HEK293 (cell line): Measurements from ENCODE around the gene GGN.

Experiments
- EGR2 ChIP-seq: fragments of 450-650 bp; formaldehyde crosslinking; IDR thresholded peaks from 2 replicates; pipeline ENCODE4 v1.5.1; 2016; ENCODE audit warnings: low read depth, missing biosample characterization, missing genetic modification characterization
- GLI2 ChIP-seq: fragments of 450-650 bp; formaldehyde crosslinking; IDR thresholded peaks from 2 replicates; pipeline ENCODE4; 2017; ENCODE audit warnings: missing biosample characterization, missing genetic modification characterization, low read depth, borderline replicate concordance
- HOXC10 ChIP-seq: sonication (generic); formaldehyde crosslinking; IDR thresholded peaks from 2 replicates; pipeline ENCODE4 v1.8.1; 2023; ENCODE audit warnings: mild to moderate bottlenecking, missing genetic modification reagents
- IKZF3 ChIP-seq: fragments of 450-650 bp; IDR thresholded peaks from 2 replicates; pipeline ENCODE4 v1.5.0; 2018; ENCODE audit warnings: missing biosample characterization, mild to moderate bottlenecking, missing genetic modification characterization, moderate library complexity
- KLF7 ChIP-seq: fragments of 450-650 bp; formaldehyde crosslinking; IDR thresholded peaks from 2 replicates; pipeline ENCODE4 v1.5.1; 2016; ENCODE audit warnings: missing biosample characterization, missing genetic modification characterization, borderline replicate concordance
- MEIS1 ChIP-seq: sonication (generic); formaldehyde crosslinking; IDR thresholded peaks from 2 replicates; pipeline ENCODE4 v1.8.1; 2022; ENCODE audit warnings: missing genetic modification reagents, mild to moderate bottlenecking, borderline replicate concordance
- OSR2 ChIP-seq: fragments of 450-650 bp; formaldehyde crosslinking; IDR thresholded peaks from 2 replicates; pipeline ENCODE4 v1.5.1; 2016; ENCODE audit warnings: missing biosample characterization, missing genetic modification characterization
- PBX3 ChIP-seq: sonication (generic); formaldehyde crosslinking; IDR thresholded peaks from 2 replicates; pipeline ENCODE4 v1.8.1; 2022; ENCODE audit warnings: mild to moderate bottlenecking, moderate library complexity, missing genetic modification reagents
- SCRT2 ChIP-seq: fragments of 450-650 bp; formaldehyde crosslinking; IDR thresholded peaks from 2 replicates; pipeline ENCODE4 v1.5.1; 2016; ENCODE audit warnings: missing biosample characterization, missing genetic modification characterization
- SP2 ChIP-seq: fragments of 450-650 bp; formaldehyde crosslinking; IDR thresholded peaks from 2 replicates; pipeline ENCODE4 v1.5.1; 2016; ENCODE audit warnings: missing biosample characterization, missing genetic modification characterization
- WT1 ChIP-seq: fragments of 450-650 bp; formaldehyde crosslinking; IDR thresholded peaks from 2 replicates; pipeline ENCODE4 v1.5.1; 2016; ENCODE audit warnings: missing biosample characterization, missing genetic modification characterization
- YY1 ChIP-seq: fragments of 450-650 bp; formaldehyde crosslinking; IDR thresholded peaks from 2 replicates; pipeline ENCODE4 v1.5.1; 2018; ENCODE audit warnings: missing biosample characterization, missing genetic modification characterization
- YY2 ChIP-seq: fragments of 450-650 bp; formaldehyde crosslinking; IDR thresholded peaks from 2 replicates; pipeline ENCODE4 v1.5.1; 2016; ENCODE audit warnings: missing biosample characterization, missing genetic modification characterization
- ZBTB7A ChIP-seq: fragments of 450-650 bp; formaldehyde crosslinking; IDR thresholded peaks from 2 replicates; pipeline ENCODE4 v1.5.1; 2016; ENCODE audit warnings: low read depth, missing biosample characterization, missing genetic modification characterization
- ZNF112 ChIP-seq: fragments of 450-650 bp; formaldehyde crosslinking; IDR thresholded peaks from 2 replicates; pipeline ENCODE4 v1.5.0; 2017; ENCODE audit warnings: missing biosample characterization, missing genetic modification characterization
- ZNF138 ChIP-seq: fragments of 450-650 bp; formaldehyde crosslinking; IDR thresholded peaks from 2 replicates; pipeline ENCODE4 v1.5.1; 2016; ENCODE audit warnings: missing biosample characterization, missing genetic modification characterization, borderline replicate concordance
- ZNF140 ChIP-seq: fragments of 450-650 bp; formaldehyde crosslinking; IDR thresholded peaks from 2 replicates; pipeline ENCODE4 v1.5.1; 2016; ENCODE audit warnings: missing biosample characterization, missing genetic modification characterization
- ZNF184 ChIP-seq: fragments of 450-650 bp; IDR thresholded peaks from 2 replicates; pipeline ENCODE4 v1.5.1; 2018; ENCODE audit warnings: missing biosample characterization, mild to moderate bottlenecking, missing genetic modification characterization
- ZNF19 ChIP-seq: fragments of 450-650 bp; formaldehyde crosslinking; IDR thresholded peaks from 2 replicates; pipeline ENCODE4; 2016; ENCODE audit warnings: missing biosample characterization, missing genetic modification characterization, low read depth
- ZNF221 ChIP-seq: fragments of 450-650 bp; formaldehyde crosslinking; IDR thresholded peaks from 2 replicates; pipeline ENCODE4 v1.5.1; 2017; ENCODE audit warnings: missing biosample characterization, missing genetic modification characterization, borderline replicate concordance
- ZNF248 ChIP-seq: fragments of 450-650 bp; formaldehyde crosslinking; IDR thresholded peaks from 2 replicates; pipeline ENCODE4 v1.5.1; 2017; ENCODE audit warnings: missing biosample characterization, missing genetic modification characterization
- ZNF350 ChIP-seq: fragments of 450-650 bp; formaldehyde crosslinking; IDR thresholded peaks from 2 replicates; pipeline ENCODE4 v1.5.0; 2017; ENCODE audit warnings: missing biosample characterization, mild to moderate bottlenecking, missing genetic modification characterization
- ZNF362 ChIP-seq: fragments of 450-650 bp; formaldehyde crosslinking; IDR thresholded peaks from 2 replicates; pipeline ENCODE4 v1.5.1; 2016; ENCODE audit warnings: missing biosample characterization, missing genetic modification characterization
- ZNF37A ChIP-seq: fragments of 450-650 bp; IDR thresholded peaks from 2 replicates; pipeline ENCODE4 v1.5.1; 2018; ENCODE audit warnings: missing biosample characterization, missing genetic modification characterization
- ZNF416 ChIP-seq: fragments of 450-650 bp; formaldehyde crosslinking; IDR thresholded peaks from 2 replicates; pipeline ENCODE4 v1.5.1; 2016; ENCODE audit warnings: missing biosample characterization, missing genetic modification characterization
- ZNF423 ChIP-seq: fragments of 450-650 bp; formaldehyde crosslinking; IDR thresholded peaks from 2 replicates; pipeline ENCODE4 v1.5.1; 2016; ENCODE audit warnings: missing biosample characterization, missing genetic modification characterization
- ZNF473 ChIP-seq: fragments of 450-650 bp; formaldehyde crosslinking; IDR thresholded peaks from 2 replicates; pipeline ENCODE4 v1.5.1; 2017; ENCODE audit warnings: missing biosample characterization, missing genetic modification characterization
- ZNF48 ChIP-seq: fragments of 450-650 bp; formaldehyde crosslinking; IDR thresholded peaks from 2 replicates; pipeline ENCODE4 v1.5.1; 2016; ENCODE audit warnings: missing biosample characterization, missing genetic modification characterization
- ZNF548 ChIP-seq: fragments of 450-650 bp; formaldehyde crosslinking; IDR thresholded peaks from 2 replicates; pipeline ENCODE4 v1.5.1; 2016; ENCODE audit warnings: missing biosample characterization, missing genetic modification characterization
- ZNF549 ChIP-seq: fragments of 450-650 bp; IDR thresholded peaks from 2 replicates; pipeline ENCODE4 v1.5.1; 2018; ENCODE audit warnings: missing biosample characterization, missing genetic modification characterization, mild to moderate bottlenecking, inconsistent platforms, moderate library complexity
- ZNF560 ChIP-seq: fragments of 450-650 bp; formaldehyde crosslinking; IDR thresholded peaks from 2 replicates; pipeline ENCODE4 v1.5.1; 2017; ENCODE audit warnings: missing biosample characterization, missing genetic modification characterization, borderline replicate concordance
- ZNF621 ChIP-seq: fragments of 450-650 bp; formaldehyde crosslinking; IDR thresholded peaks from 2 replicates; pipeline ENCODE4 v1.5.1; 2017; ENCODE audit warnings: missing biosample characterization, missing genetic modification characterization
- ZNF624 ChIP-seq: fragments of 450-650 bp; formaldehyde crosslinking; IDR thresholded peaks from 2 replicates; pipeline ENCODE4 v1.5.1; 2017; ENCODE audit warnings: missing biosample characterization, missing genetic modification characterization
- ZNF626 ChIP-seq: fragments of 450-650 bp; sonication (Bioruptor Pico); formaldehyde crosslinking; IDR thresholded peaks from 2 replicates; pipeline ENCODE4 v1.5.1; 2018; ENCODE audit warnings: missing biosample characterization, missing genetic modification characterization, inconsistent platforms
- ZNF677 ChIP-seq: fragments of 450-650 bp; IDR thresholded peaks from 2 replicates; pipeline ENCODE4 v1.5.0; 2018; ENCODE audit warnings: missing biosample characterization, mild to moderate bottlenecking, missing genetic modification characterization, moderate library complexity
- ZNF701 ChIP-seq: fragments of 450-650 bp; formaldehyde crosslinking; IDR thresholded peaks from 2 replicates; pipeline ENCODE4 v1.5.1; 2016; ENCODE audit warnings: missing biosample characterization, missing genetic modification characterization
- ZNF777 ChIP-seq: fragments of 450-650 bp; formaldehyde crosslinking; IDR thresholded peaks from 2 replicates; pipeline ENCODE4 v1.5.1; 2017; ENCODE audit warnings: missing biosample characterization, missing genetic modification characterization, borderline replicate concordance
- ZNF837 ChIP-seq: fragments of 450-650 bp; formaldehyde crosslinking; IDR thresholded peaks from 2 replicates; pipeline ENCODE4 v1.5.1; 2016; ENCODE audit warnings: missing biosample characterization, missing genetic modification characterization
- TF ChIP-seq, protein P1 (sequence below): fragments of 450-650 bp; formaldehyde crosslinking; IDR thresholded peaks from 2 replicates; pipeline ENCODE4 v1.5.1; 2017; ENCODE audit warnings: missing biosample characterization, missing genetic modification characterization

The GGN gene

GRCh38 chr19:38417544-38418506 lies 30.0 kb upstream of the GGN start (continued):
- TF ChIP-seq ZNF138 (no peak), ZBTB7A (no peak), EGR2 (tag by site-specific recombination) (peak; percentile 20; the same call in 1 of the 2 replicates), WT1 (tag by site-specific recombination) (peak; percentile 63; the same call in 1 of the 2 replicates), SP2 (peak; percentile 77), ZNF624 (tag by site-specific recombination) (no peak), MEIS1 (CRISPR knock-in tag) (no peak), ZNF423 (tag by site-specific recombination) (no peak), ZNF48 (tag by site-specific recombination) (no peak), ZNF19 (tag by site-specific recombination) (no peak), ZNF473 (tag by site-specific recombination) (no peak), HOXC10 (CRISPR knock-in tag) (no peak), ZNF37A (tag by site-specific recombination) (no peak), ZNF837 (no peak), YY1 (tag by site-specific recombination) (no peak), OSR2 (tag by site-specific recombination) (no peak), ZNF549 (no peak), SCRT2 (tag by site-specific recombination) (peak; percentile 58), ZNF621 (tag by site-specific recombination) (no peak), ZNF221 (no peak), GLI2 (tag by site-specific recombination) (no peak), KLF7 (tag by site-specific recombination) (no peak; the same call in 1 of the 2 replicates), ZNF560 (no peak), ZNF362 (tag by site-specific recombination) (no peak), YY2 (tag by site-specific recombination) (0 out of 2 replicates have a peak, but pooled peaks have one; percentile 23), ZNF248 (no peak), ZNF350 (tag by site-specific recombination) (no peak), ZNF416 (no peak; the same call in 1 of the 2 replicates), ZNF677 (tag by site-specific recombination) (no peak), IKZF3 (tag by site-specific recombination) (peak; percentile 67), ZNF140 (tag by site-specific recombination) (no peak), ZNF701 (tag by site-specific recombination) (no peak), ZNF626 (no peak), ZNF548 (tag by site-specific recombination) (no peak), PBX3 (CRISPR knock-in tag) (no peak), ZNF777 (peak; percentile 81; the same call in 1 of the 2 replicates), ZNF184 (tag by site-specific recombination) (no peak), ZNF112 (tag by site-specific recombination) (no peak)
- TF ChIP-seq, protein P1, sequence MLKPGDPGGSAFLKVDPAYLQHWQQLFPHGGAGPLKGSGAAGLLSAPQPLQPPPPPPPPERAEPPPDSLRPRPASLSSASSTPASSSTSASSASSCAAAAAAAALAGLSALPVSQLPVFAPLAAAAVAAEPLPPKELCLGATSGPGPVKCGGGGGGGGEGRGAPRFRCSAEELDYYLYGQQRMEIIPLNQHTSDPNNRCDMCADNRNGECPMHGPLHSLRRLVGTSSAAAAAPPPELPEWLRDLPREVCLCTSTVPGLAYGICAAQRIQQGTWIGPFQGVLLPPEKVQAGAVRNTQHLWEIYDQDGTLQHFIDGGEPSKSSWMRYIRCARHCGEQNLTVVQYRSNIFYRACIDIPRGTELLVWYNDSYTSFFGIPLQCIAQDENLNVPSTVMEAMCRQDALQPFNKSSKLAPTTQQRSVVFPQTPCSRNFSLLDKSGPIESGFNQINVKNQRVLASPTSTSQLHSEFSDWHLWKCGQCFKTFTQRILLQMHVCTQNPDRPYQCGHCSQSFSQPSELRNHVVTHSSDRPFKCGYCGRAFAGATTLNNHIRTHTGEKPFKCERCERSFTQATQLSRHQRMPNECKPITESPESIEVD (tag by site-specific recombination): no peak
